WTC11 (cell line): ENCODE results near the gene TTC39C. TPM values are rescaled to one million over a fixed set of nuclear protein-coding genes. Genes with fewer than 3 reads are reported as not detected.

ENCODE experiments used
- ATAC-seq: fragments of 200-7000 bp; cut with Tn5 transposase; 2 replicates; pipeline ENCODE4 v1.10.0; 2021; ENCODE audit warnings: mild to moderate bottlenecking, moderate library complexity
- CTCF ChIA-PET: fragments of 300-600 bp; sonication (Branson Sonifier 250); formaldehyde crosslinking; loops from one replicate; lab custom pipeline; 2021; ENCODE audit warnings: antibody characterized with exemption; lab: Charles Lee
- POLR2A ChIA-PET: fragments of 350-600 bp; sonication (Branson Sonifier 250); formaldehyde crosslinking; loops from one replicate; lab custom pipeline; 2021; ENCODE audit warnings: antibody characterized with exemption; lab: Charles Lee
- DNase-seq: peaks from one replicate; pipeline ENCODE4 v3.0.0; 2021; ENCODE audit warnings: low spot score
- H3K27ac Mint-ChIP-seq: 2 replicates; pipeline ENCODE4 v1.8.0; 2021; ENCODE audit warnings: mixed read lengths
- H3K27me3 Mint-ChIP-seq: 2 replicates; pipeline ENCODE4 v1.8.0; 2021; ENCODE audit warnings: low read depth, mild to moderate bottlenecking, moderate library complexity, mixed read lengths
- H3K36me3 Mint-ChIP-seq: 2 replicates; pipeline ENCODE4 v1.8.0; 2021; ENCODE audit warnings: mixed read lengths
- H3K4me1 Mint-ChIP-seq: 2 replicates; pipeline ENCODE4 v1.8.0; 2022; ENCODE audit warnings: mixed read lengths
- H3K4me3 Mint-ChIP-seq: 2 replicates; pipeline ENCODE4 v1.8.0; 2021; ENCODE audit warnings: mild to moderate bottlenecking, moderate library complexity, mixed read lengths
- H3K9me3 Mint-ChIP-seq: 2 replicates; pipeline ENCODE4 v1.8.0; 2021; ENCODE audit warnings: mixed read lengths
- E2F1 ChIP-seq: sonication (generic); formaldehyde crosslinking; IDR thresholded peaks from 2 replicates; pipeline ENCODE4 v1.8.0; 2022; ENCODE audit warnings: mild to moderate bottlenecking, missing genetic modification reagents
- ELF4 ChIP-seq: sonication (generic); formaldehyde crosslinking; IDR thresholded peaks from 2 replicates; pipeline ENCODE4 v1.8.1; 2022; ENCODE audit warnings: low read depth, mild to moderate bottlenecking, moderate library complexity, missing genetic modification reagents
- EMX1 ChIP-seq: fragments of 250-450 bp; sonication (Bioruptor Pico); IDR thresholded peaks from 2 replicates; pipeline ENCODE4 v1.8.0; 2021; ENCODE audit warnings: mild to moderate bottlenecking
- JUN ChIP-seq: sonication (generic); formaldehyde crosslinking; IDR thresholded peaks from 2 replicates; pipeline ENCODE4 v1.8.0; 2023; ENCODE audit warnings: mild to moderate bottlenecking, missing genetic modification reagents
- NFE2L1 ChIP-seq: sonication (generic); formaldehyde crosslinking; IDR thresholded peaks from 2 replicates; pipeline ENCODE4 v1.8.1; 2023; ENCODE audit warnings: missing genetic modification reagents
- NFYB ChIP-seq: sonication (generic); formaldehyde crosslinking; conservative IDR thresholded peaks from 2 replicates; pipeline ENCODE4 v1.8.0; 2022; ENCODE audit warnings: low read depth, missing genetic modification reagents
- RORB ChIP-seq: fragments of 250-450 bp; sonication (Bioruptor Pico); IDR thresholded peaks from 2 replicates; pipeline ENCODE4 v1.9.0; 2021; ENCODE audit warnings: mild to moderate bottlenecking
- SP1 ChIP-seq: sonication (generic); formaldehyde crosslinking; conservative IDR thresholded peaks from 2 replicates; pipeline ENCODE4 v1.8.1; 2022; ENCODE audit warnings: missing genetic modification reagents
- TEAD1 ChIP-seq: sonication (generic); formaldehyde crosslinking; IDR thresholded peaks from 2 replicates; pipeline ENCODE4 v1.8.0; 2022; ENCODE audit warnings: mild to moderate bottlenecking, missing genetic modification reagents
- USF1 ChIP-seq: sonication (generic); formaldehyde crosslinking; IDR thresholded peaks from 2 replicates; pipeline ENCODE4 v1.8.0; 2022; ENCODE audit warnings: mild to moderate bottlenecking, missing genetic modification reagents
- ZMAT4 ChIP-seq: fragments of 250-450 bp; sonication (Bioruptor Pico); IDR thresholded peaks from 2 replicates; pipeline ENCODE4 v1.9.0; 2021; ENCODE audit warnings: mild to moderate bottlenecking
- ZNF396 ChIP-seq: fragments of 250-450 bp; sonication (Bioruptor Pico); IDR thresholded peaks from 2 replicates; pipeline ENCODE4 v1.8.0; 2021; ENCODE audit warnings: mild to moderate bottlenecking, moderate library complexity, borderline replicate concordance
- ZNF512 ChIP-seq: sonication (generic); formaldehyde crosslinking; IDR thresholded peaks from 2 replicates; pipeline ENCODE4 v1.8.1; 2022; ENCODE audit warnings: missing genetic modification reagents, borderline replicate concordance
- total RNA-seq: library from RNA; stranded (reverse); gene quantifications from 3 replicates; pipeline ENCODE4 v1.2.3, GENCODE V29; 2021
- TF ChIP-seq, protein P1 (sequence below): sonication (generic); formaldehyde crosslinking; IDR thresholded peaks from 2 replicates; pipeline ENCODE4 v1.8.1; 2023; ENCODE audit warnings: mild to moderate bottlenecking, moderate library complexity, missing genetic modification reagents
- TF ChIP-seq, protein P2 (sequence below): sonication (generic); formaldehyde crosslinking; IDR thresholded peaks from 2 replicates; pipeline ENCODE4 v1.8.0; 2022; ENCODE audit warnings: missing genetic modification reagents
- TF ChIP-seq, protein P3 (sequence below): sonication (generic); formaldehyde crosslinking; IDR thresholded peaks from 2 replicates; pipeline ENCODE4 v1.8.1; 2023; ENCODE audit warnings: mild to moderate bottlenecking, missing genetic modification reagents, borderline replicate concordance

The TTC39C gene
- total RNA-seq, 1 experiment from 2014 or later = 57.3 TPM

DNA sequence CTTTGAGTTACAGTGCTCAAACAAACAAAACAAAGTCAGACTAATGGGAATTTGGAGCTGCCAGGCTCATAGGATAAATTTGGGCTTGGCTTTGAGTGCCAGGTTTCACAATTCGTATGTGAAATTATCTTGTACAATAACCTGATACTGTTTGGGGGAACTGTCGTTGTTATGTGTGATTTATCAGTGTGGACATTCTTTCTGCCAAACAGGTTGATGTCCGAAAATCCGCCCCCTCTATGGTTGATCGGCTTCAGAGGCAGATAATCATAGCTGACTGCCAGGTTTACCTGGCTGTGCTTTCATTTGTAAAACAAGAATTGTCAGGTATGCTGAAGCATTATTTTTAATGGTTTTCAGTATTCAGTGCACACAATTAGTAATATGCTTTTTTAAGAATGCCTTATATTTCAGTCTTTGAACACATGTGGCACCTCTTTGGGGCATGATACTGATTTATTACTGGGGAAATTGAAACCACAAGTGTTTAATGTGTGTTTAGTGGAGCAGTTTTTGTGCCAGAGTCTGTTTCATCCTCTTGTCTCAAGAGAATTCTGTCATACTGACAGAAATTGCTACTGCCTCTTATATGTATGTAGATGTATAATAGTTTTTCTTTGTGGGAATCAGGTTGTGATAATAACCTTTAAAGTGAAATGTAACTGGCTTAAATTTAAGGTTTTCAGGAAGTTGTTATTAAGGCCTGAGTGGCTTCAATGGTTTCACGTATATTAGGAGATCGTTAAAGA is 54.6 kb downstream of the TTC39C start:
- CTCF ChIA-PET = no interaction called here
- no peak for DNase-seq
- Mint-ChIP-seq H3K9me3 (peaks cover 5% of the 10 kb centered on the region; the same call in 1 of the 2 replicates), H3K27me3 (no peaks in the 10 kb centered on the region), H3K36me3 (peaks cover 24% of the 10 kb centered on the region), H3K4me1 (0 out of 2 replicates have a peak, but pooled peaks cover 3% of the 10 kb centered on the region), H3K4me3 (no peak overlapping the region), H3K27ac (no peak overlapping the region)
- ATAC-seq = no peak
- POLR2A ChIA-PET = no interaction called here
- TF ChIP-seq ZMAT4 (CRISPR knock-in tag) (no peak), JUN (CRISPR knock-in tag) (no peak), USF1 (CRISPR knock-in tag) (no peak), ZNF396 (CRISPR knock-in tag) (no peak), ELF4 (no peak), TEAD1 (no peak), SP1 (CRISPR knock-in tag) (no peak), NFE2L1 (CRISPR knock-in tag) (no peak), NFYB (no peak), RORB (no peak), E2F1 (CRISPR knock-in tag) (no peak), ZNF512 (CRISPR knock-in tag) (no peak), EMX1 (CRISPR knock-in tag) (no peak)
- TF ChIP-seq, protein P1, sequence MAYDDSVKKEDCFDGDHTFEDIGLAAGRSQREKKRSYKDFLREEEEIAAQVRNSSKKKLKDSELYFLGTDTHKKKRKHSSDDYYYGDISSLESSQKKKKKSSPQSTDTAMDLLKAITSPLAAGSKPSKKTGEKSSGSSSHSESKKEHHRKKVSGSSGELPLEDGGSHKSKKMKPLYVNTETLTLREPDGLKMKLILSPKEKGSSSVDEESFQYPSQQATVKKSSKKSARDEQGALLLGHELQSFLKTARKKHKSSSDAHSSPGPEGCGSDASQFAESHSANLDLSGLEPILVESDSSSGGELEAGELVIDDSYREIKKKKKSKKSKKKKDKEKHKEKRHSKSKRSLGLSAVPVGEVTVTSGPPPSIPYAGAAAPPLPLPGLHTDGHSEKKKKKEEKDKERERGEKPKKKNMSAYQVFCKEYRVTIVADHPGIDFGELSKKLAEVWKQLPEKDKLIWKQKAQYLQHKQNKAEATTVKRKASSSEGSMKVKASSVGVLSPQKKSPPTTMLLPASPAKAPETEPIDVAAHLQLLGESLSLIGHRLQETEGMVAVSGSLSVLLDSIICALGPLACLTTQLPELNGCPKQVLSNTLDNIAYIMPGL (CRISPR knock-in tag) = no peak
- TF ChIP-seq, protein P2, sequence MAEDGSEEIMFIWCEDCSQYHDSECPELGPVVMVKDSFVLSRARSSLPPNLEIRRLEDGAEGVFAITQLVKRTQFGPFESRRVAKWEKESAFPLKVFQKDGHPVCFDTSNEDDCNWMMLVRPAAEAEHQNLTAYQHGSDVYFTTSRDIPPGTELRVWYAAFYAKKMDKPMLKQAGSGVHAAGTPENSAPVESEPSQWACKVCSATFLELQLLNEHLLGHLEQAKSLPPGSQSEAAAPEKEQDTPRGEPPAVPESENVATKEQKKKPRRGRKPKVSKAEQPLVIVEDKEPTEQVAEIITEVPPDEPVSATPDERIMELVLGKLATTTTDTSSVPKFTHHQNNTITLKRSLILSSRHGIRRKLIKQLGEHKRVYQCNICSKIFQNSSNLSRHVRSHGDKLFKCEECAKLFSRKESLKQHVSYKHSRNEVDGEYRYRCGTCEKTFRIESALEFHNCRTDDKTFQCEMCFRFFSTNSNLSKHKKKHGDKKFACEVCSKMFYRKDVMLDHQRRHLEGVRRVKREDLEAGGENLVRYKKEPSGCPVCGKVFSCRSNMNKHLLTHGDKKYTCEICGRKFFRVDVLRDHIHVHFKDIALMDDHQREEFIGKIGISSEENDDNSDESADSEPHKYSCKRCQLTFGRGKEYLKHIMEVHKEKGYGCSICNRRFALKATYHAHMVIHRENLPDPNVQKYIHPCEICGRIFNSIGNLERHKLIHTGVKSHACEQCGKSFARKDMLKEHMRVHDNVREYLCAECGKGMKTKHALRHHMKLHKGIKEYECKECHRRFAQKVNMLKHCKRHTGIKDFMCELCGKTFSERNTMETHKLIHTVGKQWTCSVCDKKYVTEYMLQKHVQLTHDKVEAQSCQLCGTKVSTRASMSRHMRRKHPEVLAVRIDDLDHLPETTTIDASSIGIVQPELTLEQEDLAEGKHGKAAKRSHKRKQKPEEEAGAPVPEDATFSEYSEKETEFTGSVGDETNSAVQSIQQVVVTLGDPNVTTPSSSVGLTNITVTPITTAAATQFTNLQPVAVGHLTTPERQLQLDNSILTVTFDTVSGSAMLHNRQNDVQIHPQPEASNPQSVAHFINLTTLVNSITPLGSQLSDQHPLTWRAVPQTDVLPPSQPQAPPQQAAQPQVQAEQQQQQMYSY (CRISPR knock-in tag) = no peak
- TF ChIP-seq, protein P3, sequence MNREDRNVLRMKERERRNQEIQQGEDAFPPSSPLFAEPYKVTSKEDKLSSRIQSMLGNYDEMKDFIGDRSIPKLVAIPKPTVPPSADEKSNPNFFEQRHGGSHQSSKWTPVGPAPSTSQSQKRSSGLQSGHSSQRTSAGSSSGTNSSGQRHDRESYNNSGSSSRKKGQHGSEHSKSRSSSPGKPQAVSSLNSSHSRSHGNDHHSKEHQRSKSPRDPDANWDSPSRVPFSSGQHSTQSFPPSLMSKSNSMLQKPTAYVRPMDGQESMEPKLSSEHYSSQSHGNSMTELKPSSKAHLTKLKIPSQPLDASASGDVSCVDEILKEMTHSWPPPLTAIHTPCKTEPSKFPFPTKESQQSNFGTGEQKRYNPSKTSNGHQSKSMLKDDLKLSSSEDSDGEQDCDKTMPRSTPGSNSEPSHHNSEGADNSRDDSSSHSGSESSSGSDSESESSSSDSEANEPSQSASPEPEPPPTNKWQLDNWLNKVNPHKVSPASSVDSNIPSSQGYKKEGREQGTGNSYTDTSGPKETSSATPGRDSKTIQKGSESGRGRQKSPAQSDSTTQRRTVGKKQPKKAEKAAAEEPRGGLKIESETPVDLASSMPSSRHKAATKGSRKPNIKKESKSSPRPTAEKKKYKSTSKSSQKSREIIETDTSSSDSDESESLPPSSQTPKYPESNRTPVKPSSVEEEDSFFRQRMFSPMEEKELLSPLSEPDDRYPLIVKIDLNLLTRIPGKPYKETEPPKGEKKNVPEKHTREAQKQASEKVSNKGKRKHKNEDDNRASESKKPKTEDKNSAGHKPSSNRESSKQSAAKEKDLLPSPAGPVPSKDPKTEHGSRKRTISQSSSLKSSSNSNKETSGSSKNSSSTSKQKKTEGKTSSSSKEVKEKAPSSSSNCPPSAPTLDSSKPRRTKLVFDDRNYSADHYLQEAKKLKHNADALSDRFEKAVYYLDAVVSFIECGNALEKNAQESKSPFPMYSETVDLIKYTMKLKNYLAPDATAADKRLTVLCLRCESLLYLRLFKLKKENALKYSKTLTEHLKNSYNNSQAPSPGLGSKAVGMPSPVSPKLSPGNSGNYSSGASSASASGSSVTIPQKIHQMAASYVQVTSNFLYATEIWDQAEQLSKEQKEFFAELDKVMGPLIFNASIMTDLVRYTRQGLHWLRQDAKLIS (CRISPR knock-in tag) = no peak
